Lower lobe of right lung (tissue), 2 donors: ENCODE data around the gene SLC9A1. TPM values are rescaled to one million over a fixed set of nuclear protein-coding genes. Genes with fewer than 3 reads are reported as not detected.

Source experiments
- ATAC-seq, 2 donors: fragments of 200-7000 bp; cut with Tn5 transposase; one replicate each; pipeline ENCODE4 v1.9.1; 2020 to 2022; ENCODE audit warnings: mild to moderate bottlenecking in 2 of 2, moderate library complexity in 2 of 2
- DNase-seq: peaks from one replicate; pipeline ENCODE4 v3.0.0-alpha.2; 2020
- H3K27ac ChIP-seq: fragments of 200-600 bp; one replicate; pipeline ENCODE4 v1.8.0; 2022
- H3K27me3 ChIP-seq: fragments of 200-600 bp; one replicate; pipeline ENCODE4 v1.8.0; 2022; ENCODE audit warnings: low read depth
- H3K36me3 ChIP-seq: fragments of 200-600 bp; one replicate; pipeline ENCODE4 v1.8.0; 2022; ENCODE audit warnings: mild to moderate bottlenecking
- H3K4me1 ChIP-seq: fragments of 200-600 bp; one replicate; pipeline ENCODE4 v1.8.0; 2022
- H3K4me3 ChIP-seq: fragments of 200-600 bp; one replicate; pipeline ENCODE4 v1.8.0; 2022; ENCODE audit warnings: mild to moderate bottlenecking
- H3K9me3 ChIP-seq: fragments of 200-600 bp; one replicate; pipeline ENCODE4 v1.8.0; 2022
- CTCF ChIP-seq: fragments of 200-600 bp; IDR thresholded peaks from one replicate; pipeline ENCODE4 v1.8.0; 2022; ENCODE audit warnings: antibody characterized with exemption, mild to moderate bottlenecking
- intact Hi-C: fragments of 100-400 bp; cut with DNase I; formaldehyde crosslinking; loops from one replicate; pipeline ENCODE4 v1.11.0; 2022
- total RNA-seq: library from RNA; stranded (reverse); fragmentation: NEBNext Ultra II Directional; extraction: Animal tissue kit (Norgen Biotek cat#: 25700); gene quantifications from one replicate; pipeline ENCODE4 v1.2.1, GENCODE V29; 2021
- donor health status: DM: no; HTN: yes; CAD: no; lungs with severe emphysema.

The SLC9A1 gene
- total RNA-seq, 1 donor from 2014 or later, result 57.7 TPM

GRCh38 chr1:27097484-27097917 is 57.4 kb downstream of the SLC9A1 start:
- Histone ChIP-seq H3K36me3 (peaks cover 28% of the 10 kb centered on the region), H3K4me3 (no peak overlapping the region), H3K27me3 (no peaks in the 10 kb centered on the region), H3K27ac (peak overlapping the region; percentile 79), H3K9me3 (no peaks in the 10 kb centered on the region), H3K4me1 (peaks cover 39% of the 10 kb centered on the region)
- intact Hi-C loops, result loop anchor here (10.0 kb wide), 1 partner anchor 53 kb away; no protein-coding TSS in a partner anchor
- TF ChIP-seq CTCF, result peak; percentile 98
- ATAC-seq (peak; percentile 75 to 86), DNase-seq (peak; percentile 86)

- intact Hi-C loops, result loop anchor here (10.0 kb wide), 1 partner anchor 51 kb away; no protein-coding TSS in a partner anchor
- H3K27ac ChIP-seq, result no peak overlapping the region
- no peak for TF ChIP-seq CTCF
- no peaks in the 10 kb centered on the region for H3K27me3 ChIP-seq
- peaks cover 10% of the 10 kb centered on the region for H3K36me3 ChIP-seq
- DNase-seq (no peak), ATAC-seq (no peak)
- no peaks in the 10 kb centered on the region for H3K9me3 ChIP-seq
- H3K4me1 ChIP-seq, result peaks cover 36% of the 10 kb centered on the region
- H3K4me3 ChIP-seq, result no peak overlapping the region
These were observed 59.3 kb downstream of the SLC9A1 start for GRCh38 chr1:27095576-27095975.

GRCh38 chr1:27092888-27093287 is 62.0 kb downstream of the SLC9A1 start:
- no peaks in the 10 kb centered on the region for H3K9me3 ChIP-seq
- peaks cover 9% of the 10 kb centered on the region for H3K4me1 ChIP-seq
- intact Hi-C loops, result loop anchor here (10.0 kb wide), 1 partner anchor 48 kb away; no protein-coding TSS in a partner anchor
- DNase-seq, result no peak
- no peak overlapping the region for H3K27ac ChIP-seq
- no peak overlapping the region for H3K4me3 ChIP-seq
- TF ChIP-seq CTCF, result no peak
- H3K36me3 ChIP-seq, result no peaks in the 10 kb centered on the region
- no peaks in the 10 kb centered on the region for H3K27me3 ChIP-seq
- ATAC-seq, result no peak

GRCh38 chr1:27090911-27091310 is 64.0 kb downstream of the SLC9A1 start:
- Histone ChIP-seq H3K27me3 (no peaks in the 10 kb centered on the region), H3K27ac (no peak overlapping the region), H3K9me3 (no peaks in the 10 kb centered on the region), H3K4me3 (no peak overlapping the region), H3K36me3 (no peaks in the 10 kb centered on the region), H3K4me1 (no peaks in the 10 kb centered on the region)
- ATAC-seq, result no peak
- no peak for TF ChIP-seq CTCF
- no peak for DNase-seq
- intact Hi-C loops, result loop anchor here (10.0 kb wide), 1 partner anchor 46 kb away; no protein-coding TSS in a partner anchor

GRCh38 chr1:27087371-27088220 is 67.3 kb downstream of the SLC9A1 start:
- ATAC-seq (no peak), DNase-seq (no peak)
- peaks cover 5% of the 10 kb centered on the region for H3K9me3 ChIP-seq
- no peak overlapping the region for H3K4me3 ChIP-seq
- no peak for TF ChIP-seq CTCF
- H3K4me1 ChIP-seq, result no peaks in the 10 kb centered on the region
- no peaks in the 10 kb centered on the region for H3K36me3 ChIP-seq
- H3K27ac ChIP-seq, result no peak overlapping the region
- no peaks in the 10 kb centered on the region for H3K27me3 ChIP-seq
- intact Hi-C loops, result no loop called here
